GM18517 (cell line): ENCODE results near the gene RASSF5.

Source experiments
- ATAC-seq: cut with Tn5 transposase; IDR thresholded peaks from one replicate; pipeline ENCODE4 v1.9.1; 2021; ENCODE audit warnings: mild to moderate bottlenecking, moderate library complexity; ENCODE audit not compliant: unreplicated experiment

Gene RASSF5

GRCh38 chr1:206582537-206582936 lies 75.2 kb downstream of the RASSF5 start:
- no peak for ATAC-seq

GRCh38 chr1:206582971-206583706 lies 75.8 kb downstream of the RASSF5 start:
- ATAC-seq: no peak

DNA sequence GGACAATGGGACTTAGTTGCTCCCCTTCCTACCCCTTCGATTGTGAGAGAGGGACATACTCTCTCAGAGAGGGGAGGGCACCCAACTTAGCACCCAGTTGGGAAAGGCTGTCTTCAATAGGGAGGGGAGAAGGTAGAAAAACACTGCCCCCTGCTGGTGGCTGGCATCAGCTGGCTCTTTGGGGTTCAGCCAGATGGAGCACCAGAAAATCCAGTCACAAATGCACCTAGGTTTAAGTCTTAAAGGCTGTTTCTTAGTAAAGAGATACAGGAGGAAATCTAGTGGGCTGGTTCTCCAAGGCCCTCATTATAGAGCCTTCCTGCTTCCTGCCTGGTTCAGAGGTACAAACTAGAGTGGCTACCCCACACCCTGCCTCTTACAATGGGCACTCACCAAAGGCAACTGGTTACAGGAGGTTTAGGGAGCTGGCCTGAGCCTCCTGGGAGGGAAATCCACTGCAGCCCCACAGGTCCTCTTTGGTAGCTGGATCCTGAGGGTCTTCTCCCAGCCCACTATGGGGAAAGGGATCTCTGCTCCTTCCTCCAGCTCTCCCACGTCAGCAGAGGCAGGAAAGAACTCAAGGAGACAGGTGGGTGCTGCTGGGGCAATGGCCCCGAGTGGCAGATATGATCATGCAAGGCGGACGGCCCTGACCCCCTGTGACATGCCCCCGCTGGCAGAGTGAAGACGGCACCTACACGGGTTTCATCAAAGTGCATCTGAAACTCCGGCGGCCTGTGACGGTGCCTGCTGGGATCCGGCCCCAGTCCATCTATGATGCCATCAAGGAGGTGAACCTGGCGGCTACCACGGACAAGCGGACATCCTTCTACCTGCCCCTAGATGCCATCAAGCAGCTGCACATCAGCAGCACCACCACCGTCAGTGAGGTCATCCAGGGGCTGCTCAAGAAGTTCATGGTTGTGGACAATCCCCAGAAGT lies 76.6 kb downstream of the RASSF5 start:
- no peak for ATAC-seq

DNA sequence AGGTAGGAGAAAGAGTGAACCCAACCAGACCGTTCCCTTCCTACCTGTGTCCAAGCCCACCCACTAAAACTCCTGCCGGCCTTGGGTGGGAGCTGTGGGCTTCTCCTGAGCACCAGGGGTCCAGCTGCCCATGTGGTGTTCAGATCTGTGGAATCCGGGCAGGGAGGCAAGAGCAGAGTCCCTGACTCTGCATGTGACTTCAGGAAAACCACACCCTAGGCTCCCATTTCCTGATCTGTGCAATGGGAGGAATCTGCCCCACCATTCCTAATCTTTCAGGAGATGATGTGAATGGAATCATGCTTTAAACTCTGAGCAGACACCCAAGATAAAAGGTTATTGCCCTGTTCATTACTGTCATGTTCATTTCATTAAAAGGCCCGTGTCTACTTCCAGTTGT lies 77.4 kb downstream of the RASSF5 start:
- ATAC-seq: no peak

- ATAC-seq: no peak
Measured at GRCh38 chr1:206586501-206587445, 79.4 kb downstream of the RASSF5 start.

- ATAC-seq: no peak
Measured at GRCh38 chr1:206587904-206588303, 80.6 kb downstream of the RASSF5 start.

DNA sequence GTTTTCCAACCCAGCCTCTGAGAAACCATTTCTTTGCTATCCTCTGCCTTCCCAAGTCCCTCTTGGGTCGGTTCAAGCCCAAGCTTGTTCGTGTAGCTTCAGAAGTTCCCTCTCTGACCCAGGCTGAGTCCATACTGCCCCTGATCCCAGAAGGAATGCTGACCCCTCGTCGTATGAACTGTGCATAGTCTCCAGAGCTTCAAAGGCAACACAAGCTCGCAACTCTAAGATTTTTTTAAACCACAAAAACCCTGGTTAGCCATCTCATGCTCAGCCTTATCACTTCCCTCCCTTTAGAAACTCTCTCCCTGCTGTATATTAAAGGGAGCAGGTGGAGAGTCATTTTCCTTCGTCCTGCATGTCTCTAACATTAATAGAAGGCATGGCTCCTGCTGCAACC lies 81.2 kb downstream of the RASSF5 start:
- ATAC-seq: no peak

- ATAC-seq: no peak
Measured at GRCh38 chr1:206589206-206589605, 81.9 kb downstream of the RASSF5 start.

DNA sequence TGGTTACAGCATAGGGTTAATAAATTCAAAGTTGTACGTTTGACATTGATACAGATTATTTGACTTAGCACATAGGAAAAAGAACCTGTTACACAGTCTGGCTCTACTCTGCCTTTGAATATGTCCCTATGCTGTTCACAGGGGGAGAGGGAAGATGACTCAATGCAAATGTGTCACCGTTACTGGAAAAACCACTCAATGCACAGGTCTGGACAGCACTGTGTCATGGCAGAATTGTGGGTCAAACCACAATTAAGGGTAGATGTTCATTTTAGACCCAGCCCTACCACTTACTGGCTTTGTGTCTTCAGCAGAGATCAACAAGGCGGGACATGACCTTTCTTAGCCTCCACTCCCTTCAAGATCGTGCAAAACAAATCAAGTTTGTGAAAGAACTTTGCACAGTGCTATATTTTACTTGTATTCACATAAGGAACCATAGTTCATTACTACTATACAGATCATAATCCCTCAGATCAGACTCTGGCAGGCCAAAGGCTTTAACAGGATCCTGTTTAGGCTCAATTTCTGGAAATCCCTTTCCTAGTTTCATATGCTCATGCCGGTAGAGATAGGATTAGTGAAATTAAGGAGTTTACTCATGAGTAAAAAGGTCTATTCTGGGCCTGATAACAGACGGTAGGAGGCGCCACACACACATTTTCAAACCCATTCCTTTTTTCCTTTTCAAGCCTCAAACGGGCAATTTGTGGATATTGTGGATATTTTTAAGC lies 82.9 kb downstream of the RASSF5 start:
- ATAC-seq: no peak

DNA sequence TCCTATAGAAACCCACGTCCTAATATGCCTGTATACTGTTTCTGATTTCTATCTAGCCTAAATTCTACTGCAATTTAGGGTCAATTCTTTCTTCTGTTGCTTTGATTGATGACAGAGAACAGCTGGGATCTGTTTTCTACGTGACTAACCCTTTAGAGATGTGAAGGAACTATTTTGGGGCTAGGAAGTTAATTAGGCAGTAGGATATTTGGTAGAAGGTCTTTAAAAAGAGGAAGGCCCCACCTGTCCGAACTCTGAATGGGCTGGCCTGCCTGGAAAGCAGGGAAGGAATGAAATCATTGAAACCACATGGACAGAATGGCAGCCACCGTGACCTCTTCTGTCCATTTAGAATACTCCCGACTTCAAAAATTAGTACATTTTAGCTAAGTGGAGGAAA lies 83.9 kb downstream of the RASSF5 start:
- ATAC-seq: no peak

DNA sequence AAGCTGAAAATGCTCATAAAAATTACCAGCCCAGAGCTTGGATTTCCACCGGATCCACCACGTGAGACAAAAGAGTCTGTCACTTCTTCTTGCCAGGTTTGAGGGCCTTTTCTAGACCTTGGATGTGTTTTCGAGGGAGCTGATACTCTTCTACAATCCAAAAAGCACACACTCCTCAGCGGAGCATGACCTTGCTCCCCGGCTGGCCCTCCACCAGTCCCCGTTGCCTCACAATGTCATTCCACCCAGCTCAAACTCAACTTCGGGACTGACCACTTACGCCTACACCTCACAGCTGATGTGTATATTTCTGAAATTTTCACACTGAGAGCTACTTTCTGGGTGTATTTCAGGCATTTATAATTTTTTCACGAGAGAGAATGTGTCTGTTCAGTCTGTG lies 84.4 kb downstream of the RASSF5 start:
- no peak for ATAC-seq

DNA sequence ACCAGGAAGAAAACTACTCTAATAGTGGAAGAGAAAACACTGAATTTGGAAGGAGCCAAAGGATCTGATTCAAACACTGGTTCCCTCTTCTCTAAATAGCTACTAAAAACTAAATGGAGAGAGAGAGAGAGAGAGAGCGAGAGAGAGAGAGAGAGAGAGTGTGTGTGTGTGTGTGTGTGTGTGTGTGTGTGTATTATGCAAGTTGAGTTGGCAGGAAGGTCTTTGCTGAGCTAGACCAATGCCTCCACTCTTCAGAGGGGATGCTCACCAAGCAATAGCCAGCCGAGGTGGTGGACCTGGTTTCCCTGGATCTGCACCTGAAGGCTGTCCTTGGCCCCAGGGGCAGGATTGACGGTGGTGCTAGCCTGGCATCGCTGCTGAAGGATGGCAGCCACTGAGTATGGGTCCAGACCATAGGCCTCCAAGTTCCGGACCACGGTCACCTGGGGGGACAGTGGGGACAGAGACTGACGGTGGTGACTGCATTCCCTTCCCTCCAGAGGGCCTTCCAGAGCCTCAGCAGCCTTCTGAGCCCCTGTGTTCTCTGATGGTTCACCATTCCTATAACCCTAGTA lies 86.1 kb downstream of the RASSF5 start:
- ATAC-seq: no peak

GRCh38 chr1:206595581-206596318 lies 88.4 kb downstream of the RASSF5 start:
- no peak for ATAC-seq

DNA sequence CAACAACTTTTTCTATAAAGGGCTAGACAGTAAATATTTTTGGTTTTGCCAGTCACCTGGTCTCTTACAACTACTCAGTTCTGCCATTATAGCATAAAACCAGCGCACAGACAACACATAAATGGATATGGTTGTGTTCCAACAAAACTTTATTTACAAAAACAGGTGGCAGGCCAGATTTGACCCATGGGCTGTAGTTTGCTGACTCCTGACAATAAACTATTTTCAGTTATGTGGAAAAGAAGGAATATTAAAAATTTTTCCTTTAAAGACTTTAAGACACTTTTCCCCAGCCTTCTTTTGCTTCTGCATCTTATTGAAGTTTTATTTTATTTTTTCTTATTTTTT lies 89.0 kb downstream of the RASSF5 start:
- ATAC-seq: no peak

DNA sequence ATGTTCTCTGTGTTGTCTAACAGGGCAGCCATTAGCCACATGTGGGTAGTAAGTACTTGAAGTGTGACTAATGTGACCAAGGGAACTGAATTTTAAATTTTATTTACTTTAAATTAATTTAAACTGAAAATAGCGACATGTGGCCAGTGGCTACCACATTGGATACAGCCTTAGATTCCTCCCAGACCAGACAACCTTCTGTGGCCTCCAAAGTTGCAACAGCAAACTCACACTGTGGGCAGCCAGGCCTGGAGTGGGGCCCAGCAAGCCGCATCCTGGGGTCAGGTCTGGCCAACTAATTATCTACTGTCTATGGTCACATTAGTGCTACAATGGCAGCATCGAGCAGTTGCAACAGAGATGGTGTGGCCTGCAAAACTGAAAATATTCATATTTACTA lies 93.2 kb downstream of the RASSF5 start:
- ATAC-seq: no peak

DNA sequence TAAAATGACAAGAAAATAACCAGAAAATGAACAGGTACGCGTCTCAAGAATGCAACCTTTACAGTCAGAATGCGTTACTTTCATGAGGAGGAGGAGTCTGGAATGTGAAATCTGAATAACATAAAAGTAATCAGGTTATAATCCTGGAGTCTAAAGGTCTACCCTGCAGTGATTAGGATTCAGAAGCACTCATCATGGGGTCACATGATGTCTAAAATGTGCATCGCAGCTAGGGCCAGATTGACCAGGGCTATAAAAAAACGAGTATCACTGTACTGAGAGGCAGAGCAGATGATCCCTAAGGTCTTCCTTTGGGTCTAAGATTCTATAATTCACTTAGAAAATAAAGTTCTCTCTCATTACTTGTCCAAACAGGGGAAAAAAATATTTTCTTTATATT lies 97.5 kb downstream of the RASSF5 start:
- ATAC-seq: no peak

DNA sequence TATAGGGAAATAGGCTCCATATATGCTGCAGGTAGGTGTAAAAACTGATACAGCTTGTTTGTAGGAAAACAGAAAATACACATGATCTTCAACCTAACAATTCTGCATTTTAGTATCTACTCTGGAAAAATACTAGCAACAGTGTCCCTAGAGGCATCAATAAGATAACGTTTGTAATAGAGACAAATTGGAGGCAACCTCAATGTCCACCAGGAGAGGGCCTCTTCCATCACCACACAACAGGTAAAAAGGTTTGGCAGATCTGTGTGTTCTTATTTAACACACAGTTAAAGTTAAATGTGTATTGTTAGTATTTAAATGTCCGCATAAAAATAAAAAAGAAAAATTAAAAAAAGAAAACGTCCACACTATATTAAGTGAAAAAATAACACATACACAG lies 99.5 kb downstream of the RASSF5 start:
- no peak for ATAC-seq

DNA sequence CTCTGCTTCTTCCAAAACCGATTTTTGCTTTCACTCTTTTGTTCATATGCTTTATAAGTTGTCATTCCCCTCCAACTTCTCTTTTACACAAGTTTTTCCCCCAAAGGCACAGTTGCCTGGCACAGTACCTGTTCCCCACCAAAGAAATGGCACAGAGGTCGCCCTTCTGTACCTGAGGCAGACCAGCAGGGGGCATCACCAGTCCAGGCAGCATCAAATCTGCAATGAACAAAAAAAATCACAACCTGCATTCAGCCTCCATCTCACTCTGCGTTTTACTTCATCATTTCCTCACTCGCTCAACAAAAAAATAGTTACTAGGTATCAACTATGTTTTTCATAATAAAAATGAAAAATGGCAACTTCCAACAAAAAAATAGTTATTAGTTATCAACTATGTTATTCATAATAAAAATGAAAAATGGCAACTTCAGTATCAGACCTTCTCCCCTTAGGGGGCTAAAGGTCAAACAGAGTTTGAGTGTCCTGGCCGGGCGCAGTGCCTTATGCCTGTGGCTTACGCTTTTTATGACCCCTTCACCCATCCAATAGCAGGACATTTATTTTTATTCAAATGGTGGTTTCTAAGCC lies 100.9 kb downstream of the RASSF5 start:
- no peak for ATAC-seq
